Breast epithelium (tissue), 3 donors: ENCODE data around the gene GLI2.

Experiments used
- POLR2A ChIP-seq: fragments of 450-650 bp; IDR thresholded peaks from one replicate; pipeline ENCODE4 v1.6.1; 2016; ENCODE audit warnings: antibody characterized with exemption, mild to moderate bottlenecking, moderate library complexity
- POLR2AphosphoS5 ChIP-seq, 3 donors: sonication (generic); formaldehyde crosslinking; IDR thresholded peaks; one replicate each; pipeline ENCODE4 v1.6.1; 2017; ENCODE audit warnings: antibody characterized with exemption in 3 of 3
- TF ChIP-seq, protein P1 (sequence below), 3 donors: fragments of 450-650 bp; IDR thresholded peaks; one replicate each; pipeline ENCODE4 v1.5.1; 2016 to 2017; ENCODE audit warnings: antibody characterized with exemption in 3 of 3, mild to moderate bottlenecking in 3 of 3, moderate library complexity in 3 of 3

GRCh38 chr2:120771781-120772208 is 36.1 kb downstream of the GLI2 start:
- no peak for TF ChIP-seq POLR2A
- TF ChIP-seq, protein P1, sequence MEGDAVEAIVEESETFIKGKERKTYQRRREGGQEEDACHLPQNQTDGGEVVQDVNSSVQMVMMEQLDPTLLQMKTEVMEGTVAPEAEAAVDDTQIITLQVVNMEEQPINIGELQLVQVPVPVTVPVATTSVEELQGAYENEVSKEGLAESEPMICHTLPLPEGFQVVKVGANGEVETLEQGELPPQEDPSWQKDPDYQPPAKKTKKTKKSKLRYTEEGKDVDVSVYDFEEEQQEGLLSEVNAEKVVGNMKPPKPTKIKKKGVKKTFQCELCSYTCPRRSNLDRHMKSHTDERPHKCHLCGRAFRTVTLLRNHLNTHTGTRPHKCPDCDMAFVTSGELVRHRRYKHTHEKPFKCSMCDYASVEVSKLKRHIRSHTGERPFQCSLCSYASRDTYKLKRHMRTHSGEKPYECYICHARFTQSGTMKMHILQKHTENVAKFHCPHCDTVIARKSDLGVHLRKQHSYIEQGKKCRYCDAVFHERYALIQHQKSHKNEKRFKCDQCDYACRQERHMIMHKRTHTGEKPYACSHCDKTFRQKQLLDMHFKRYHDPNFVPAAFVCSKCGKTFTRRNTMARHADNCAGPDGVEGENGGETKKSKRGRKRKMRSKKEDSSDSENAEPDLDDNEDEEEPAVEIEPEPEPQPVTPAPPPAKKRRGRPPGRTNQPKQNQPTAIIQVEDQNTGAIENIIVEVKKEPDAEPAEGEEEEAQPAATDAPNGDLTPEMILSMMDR (IDR thresholded peaks at IDR 0.05): no peak
- no peak for TF ChIP-seq POLR2AphosphoS5 (IDR thresholded peaks at IDR 0.05)
